ENCODE data around the gene MAP3K6.

MAP3K6 gene

DNA sequence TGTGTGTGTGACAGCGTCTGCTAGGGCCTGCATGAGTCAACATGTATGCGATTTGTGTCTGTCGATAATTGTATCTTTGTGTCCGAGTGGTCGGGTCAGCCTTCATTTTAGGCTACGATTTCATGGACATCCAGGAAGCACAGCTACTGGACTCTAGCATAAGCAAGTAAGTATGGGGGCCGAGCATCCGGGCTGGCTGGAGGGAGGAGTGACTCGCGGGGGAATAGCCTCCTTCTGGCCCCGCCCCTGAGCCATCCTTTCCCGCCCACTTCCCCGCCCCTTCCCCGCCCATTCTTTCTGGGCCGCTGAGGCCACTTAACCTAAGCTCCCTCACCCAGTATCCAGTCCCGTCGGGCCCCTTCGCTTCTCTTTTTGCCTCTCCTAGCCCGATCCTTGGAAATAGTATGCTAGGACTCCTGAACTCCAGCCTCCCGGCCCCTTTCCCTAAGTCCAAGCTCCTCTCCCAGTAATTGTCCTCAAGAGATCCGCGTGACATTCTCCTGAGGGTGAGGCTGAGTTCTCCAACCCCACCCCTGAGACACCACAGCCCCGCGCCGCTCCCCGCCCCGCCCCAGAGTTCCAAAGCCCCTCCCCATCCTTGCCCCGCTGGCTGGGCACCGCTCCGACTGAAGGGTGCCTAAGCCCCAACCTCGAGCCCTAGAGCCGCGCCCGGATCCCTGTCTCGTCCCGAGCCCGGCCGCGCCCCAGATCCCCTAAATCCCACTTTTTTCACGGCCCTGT, 1.2 kb downstream of the MAP3K6 start:
- DNase-seq (ENCODE audit: low spot score in 2 of 2) (peak; percentile 37 to 43), ATAC-seq (replicated peaks; ENCODE audit: extremely low read depth, poor library complexity, severe bottlenecking) (peak; percentile 76)
- H3K4me1 Mint-ChIP-seq: peaks cover 28% of the 10 kb centered on the region
- H3K9me3 Mint-ChIP-seq: no peaks in the 10 kb centered on the region
- no peaks in the 10 kb centered on the region for H3K27me3 Mint-ChIP-seq
- peak overlapping the region; percentile 85 for H3K4me3 Mint-ChIP-seq
- H3K36me3 Mint-ChIP-seq (ENCODE audit: insufficient read depth): peaks cover under 1% of the 10 kb centered on the region
- H3K27ac Mint-ChIP-seq (ENCODE audit: low read depth): no peak overlapping the region

DNA sequence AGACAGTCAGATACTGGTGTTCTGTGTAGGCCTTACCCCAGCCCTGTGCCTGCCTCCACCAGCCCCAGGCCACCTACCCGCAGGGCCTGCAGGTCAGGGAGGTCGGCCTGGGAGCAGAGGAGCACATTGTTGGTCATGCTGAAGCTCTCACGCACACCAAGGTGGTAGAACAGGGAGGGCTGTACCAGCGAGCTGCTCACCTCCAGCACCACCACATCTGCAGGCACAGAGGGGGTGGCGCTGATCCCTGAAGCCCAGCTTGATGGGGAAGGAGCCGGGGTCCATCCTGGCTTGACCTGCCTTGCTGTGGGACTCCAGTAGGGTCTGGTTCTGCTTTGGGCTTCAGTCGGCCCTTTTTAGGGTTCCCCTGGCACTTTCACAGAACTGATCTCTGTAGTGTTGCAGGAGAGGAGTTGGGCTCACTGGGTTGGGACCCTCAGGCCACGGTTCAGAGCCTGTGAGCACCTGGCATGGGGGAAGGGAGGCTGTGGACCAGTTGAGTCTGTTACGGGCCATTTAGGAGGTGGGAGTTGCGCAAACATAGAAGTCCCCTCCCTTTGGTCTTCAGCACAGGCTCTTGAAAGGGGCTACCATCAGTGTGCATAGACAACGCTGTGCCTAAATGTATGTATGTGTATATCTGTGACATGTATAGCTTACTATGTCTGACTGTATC, 1.9 kb downstream of the MAP3K6 start:
- DNase-seq (ENCODE audit: low spot score in 2 of 2): no peak
- H3K27ac Mint-ChIP-seq (ENCODE audit: low read depth): no peak overlapping the region

DNA sequence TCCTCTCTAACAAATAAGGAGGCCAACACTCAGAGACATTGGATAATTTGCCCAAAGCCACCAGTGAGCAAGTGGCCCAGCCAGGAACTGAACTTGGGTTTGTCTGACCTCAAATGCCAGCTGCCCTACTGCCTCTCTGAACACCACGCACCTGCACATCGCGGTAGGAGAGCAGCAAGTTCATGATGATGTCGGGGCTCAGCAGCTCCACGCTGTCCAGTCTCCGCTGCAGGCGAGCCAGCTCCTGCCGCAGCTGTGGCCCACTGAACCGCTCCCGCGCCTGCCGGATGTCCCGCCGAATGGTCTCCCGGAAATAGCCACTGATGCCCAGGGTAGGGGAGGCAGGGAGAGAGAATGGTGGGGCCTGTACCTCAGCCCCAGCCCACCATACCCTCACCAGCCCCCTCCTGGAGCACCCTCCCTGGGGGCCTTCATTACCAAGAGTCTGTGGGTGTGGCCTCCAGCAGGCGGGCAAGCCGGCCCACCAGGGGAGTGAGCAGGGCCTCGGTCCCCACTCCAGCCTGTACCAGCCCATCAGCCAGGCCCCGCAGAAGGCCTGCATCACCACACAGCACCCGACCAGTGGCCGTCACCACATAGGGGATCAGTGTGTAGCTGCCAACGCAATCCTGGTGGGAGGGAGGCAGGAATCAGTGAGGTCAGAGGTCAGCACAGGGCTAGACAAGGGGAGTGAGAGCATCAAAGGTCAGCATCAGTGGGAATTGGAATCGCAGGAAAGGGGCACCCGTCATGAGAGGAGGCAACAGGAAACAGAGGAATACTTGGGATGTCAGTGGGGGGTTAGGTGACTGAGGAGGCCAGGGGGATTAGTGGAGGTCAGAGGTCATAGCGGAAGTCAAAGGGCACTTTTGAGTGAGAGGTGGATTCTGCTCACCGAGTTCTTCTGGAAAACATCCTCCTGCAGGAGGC, 2.7 kb downstream of the MAP3K6 start:
- DNase-seq (ENCODE audit: low spot score in 2 of 2) (no peak), ATAC-seq (replicated peaks; ENCODE audit: extremely low read depth, poor library complexity, severe bottlenecking) (no peak)
- Mint-ChIP-seq H3K36me3 (ENCODE audit: insufficient read depth) (peaks cover 4% of the 10 kb centered on the region), H3K4me1 (peaks cover 37% of the 10 kb centered on the region), H3K27me3 (no peaks in the 10 kb centered on the region), H3K4me3 (peak overlapping the region; percentile 85), H3K9me3 (no peaks in the 10 kb centered on the region), H3K27ac (ENCODE audit: low read depth) (peak overlapping the region; percentile 73)

More for the DNA sequence above, 1.9 kb downstream of the MAP3K6 start:
- Mint-ChIP-seq H3K9me3 (no peaks in the 10 kb centered on the region), H3K4me1 (peaks cover 33% of the 10 kb centered on the region), H3K36me3 (ENCODE audit: insufficient read depth) (peaks cover 3% of the 10 kb centered on the region), H3K4me3 (peak overlapping the region; percentile 85), H3K27me3 (no peaks in the 10 kb centered on the region)
- ATAC-seq (replicated peaks; ENCODE audit: extremely low read depth, poor library complexity, severe bottlenecking): no peak

DNA sequence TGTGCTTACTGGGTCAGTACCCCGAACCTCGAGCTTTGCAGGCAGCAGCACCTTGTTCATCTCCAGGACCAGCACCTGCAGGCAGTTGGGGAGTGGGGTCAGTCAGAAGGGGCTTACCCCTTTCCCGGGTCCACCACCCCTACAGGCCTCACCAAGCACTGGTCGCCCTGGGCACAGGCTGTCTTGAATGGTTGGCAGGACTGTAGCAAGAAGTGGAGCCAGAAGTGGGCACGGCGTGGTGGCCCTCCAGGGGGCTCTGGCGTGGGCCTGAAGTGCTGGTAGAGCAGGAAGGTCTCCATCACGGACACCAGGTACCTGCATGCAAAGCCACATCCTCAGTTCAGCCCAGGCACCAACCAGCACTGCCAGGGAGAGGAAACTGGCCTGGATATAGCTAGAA, 5.2 kb downstream of the MAP3K6 start:
- Mint-ChIP-seq H3K4me3 (peak overlapping the region; percentile 70), H3K27me3 (no peaks in the 10 kb centered on the region), H3K36me3 (ENCODE audit: insufficient read depth) (peaks cover 12% of the 10 kb centered on the region), H3K4me1 (peaks cover 43% of the 10 kb centered on the region), H3K9me3 (no peaks in the 10 kb centered on the region), H3K27ac (ENCODE audit: low read depth) (no peak overlapping the region)
- ATAC-seq (replicated peaks; ENCODE audit: extremely low read depth, poor library complexity, severe bottlenecking) (no peak), DNase-seq (ENCODE audit: low spot score in 2 of 2) (no peak)

DNA sequence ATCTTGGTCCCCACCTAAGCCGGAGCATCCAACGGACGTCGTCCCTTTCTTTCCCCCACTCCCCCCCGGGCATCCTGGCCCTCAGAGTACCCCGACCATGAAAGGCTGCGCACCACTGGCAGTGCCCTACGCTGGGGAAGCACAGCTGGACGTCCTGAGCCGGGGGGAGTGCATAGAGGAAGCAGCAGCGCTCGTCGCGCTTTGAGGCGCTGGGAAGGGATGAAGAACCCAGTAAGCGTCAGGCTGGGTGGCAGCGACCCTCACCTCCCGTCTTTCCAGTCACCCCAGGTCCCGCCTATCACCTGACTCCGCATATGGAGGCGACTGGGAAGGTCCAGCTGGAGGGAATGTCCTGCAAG, 5.7 kb downstream of the MAP3K6 start:
- no peaks in the 10 kb centered on the region for H3K27me3 Mint-ChIP-seq
- peaks cover 15% of the 10 kb centered on the region for H3K36me3 Mint-ChIP-seq (ENCODE audit: insufficient read depth)
- H3K4me1 Mint-ChIP-seq: peaks cover 48% of the 10 kb centered on the region
- ATAC-seq (replicated peaks; ENCODE audit: extremely low read depth, poor library complexity, severe bottlenecking) (no peak), DNase-seq (ENCODE audit: low spot score in 2 of 2) (no peak)
- H3K4me3 Mint-ChIP-seq: peak overlapping the region; percentile 70
- peak overlapping the region; percentile 54 for H3K27ac Mint-ChIP-seq (ENCODE audit: low read depth)
- no peaks in the 10 kb centered on the region for H3K9me3 Mint-ChIP-seq

DNA sequence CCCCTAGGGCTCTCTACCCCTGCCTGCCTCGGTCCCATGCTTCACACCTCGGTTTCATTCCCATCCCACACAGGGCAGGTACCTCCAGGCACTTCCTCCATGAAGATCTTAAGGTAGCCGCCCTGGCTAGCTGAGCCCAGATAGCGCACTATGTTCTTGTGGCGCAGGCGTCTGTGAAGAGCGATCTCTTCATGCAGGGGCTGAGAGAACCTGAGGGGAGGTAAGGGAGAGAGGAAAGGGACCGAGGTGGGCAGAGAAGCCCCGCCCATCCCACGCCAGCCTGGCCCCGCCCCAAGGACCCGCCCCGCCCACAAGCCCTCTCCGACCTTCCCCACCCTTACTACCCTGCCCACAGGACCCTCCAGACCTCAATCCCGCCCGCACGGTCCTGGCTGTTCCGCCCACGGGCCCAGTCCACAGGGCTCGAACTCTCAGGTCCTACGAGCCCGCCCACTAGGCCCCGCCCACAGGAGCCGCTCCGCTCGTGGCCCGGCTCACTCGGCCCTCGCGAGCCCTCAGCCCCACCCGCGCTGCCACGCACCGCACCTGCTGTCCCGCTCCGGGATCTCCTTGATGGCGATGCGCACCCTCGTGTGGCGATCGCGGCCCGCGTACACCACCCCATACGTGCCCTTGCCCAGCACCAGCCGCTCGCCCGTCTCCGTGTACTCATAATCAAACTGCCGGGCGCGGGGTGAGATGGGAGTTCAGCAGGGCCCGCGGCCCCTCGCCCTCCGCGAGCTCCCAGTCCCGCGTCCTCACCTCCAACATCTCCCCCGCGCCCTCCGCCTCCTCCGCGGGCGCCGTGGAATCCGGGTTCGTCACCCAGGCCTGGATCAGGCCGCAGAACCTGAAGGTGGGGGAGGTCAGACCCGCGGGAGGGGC, 6.4 kb downstream of the MAP3K6 start:
- Mint-ChIP-seq H3K4me3 (peak overlapping the region; percentile 70), H3K27ac (ENCODE audit: low read depth) (peak overlapping the region; percentile 54), H3K4me1 (peaks cover 47% of the 10 kb centered on the region), H3K27me3 (no peaks in the 10 kb centered on the region), H3K36me3 (ENCODE audit: insufficient read depth) (peaks cover 15% of the 10 kb centered on the region), H3K9me3 (no peaks in the 10 kb centered on the region)
- DNase-seq (ENCODE audit: low spot score in 2 of 2): no peak
- no peak for ATAC-seq (replicated peaks; ENCODE audit: extremely low read depth, poor library complexity, severe bottlenecking)

DNA sequence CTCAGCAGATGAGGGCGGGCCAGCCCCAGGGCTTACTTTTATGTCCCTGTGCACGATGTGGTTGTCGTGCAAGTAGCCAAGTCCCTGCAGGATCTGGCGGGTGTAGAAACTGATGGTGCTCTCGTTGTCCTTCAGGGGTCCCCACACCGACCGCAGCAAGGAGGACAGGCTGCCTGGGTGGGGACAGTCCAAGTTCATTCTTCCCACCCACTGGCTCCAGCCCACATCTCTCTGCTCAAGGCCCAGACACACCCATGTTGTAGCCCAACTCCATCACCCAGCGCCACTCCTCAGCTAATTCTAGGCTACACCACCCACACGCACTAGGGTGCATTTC, 7.0 kb downstream of the MAP3K6 start:
- no peaks in the 10 kb centered on the region for H3K9me3 Mint-ChIP-seq
- H3K27ac Mint-ChIP-seq (ENCODE audit: low read depth): peak overlapping the region; percentile 54
- DNase-seq (ENCODE audit: low spot score in 2 of 2) (no peak), ATAC-seq (replicated peaks; ENCODE audit: extremely low read depth, poor library complexity, severe bottlenecking) (no peak)
- H3K4me3 Mint-ChIP-seq: peak overlapping the region; percentile 70
- peaks cover 45% of the 10 kb centered on the region for H3K4me1 Mint-ChIP-seq
- H3K36me3 Mint-ChIP-seq (ENCODE audit: insufficient read depth): peaks cover 15% of the 10 kb centered on the region
- no peaks in the 10 kb centered on the region for H3K27me3 Mint-ChIP-seq

DNA sequence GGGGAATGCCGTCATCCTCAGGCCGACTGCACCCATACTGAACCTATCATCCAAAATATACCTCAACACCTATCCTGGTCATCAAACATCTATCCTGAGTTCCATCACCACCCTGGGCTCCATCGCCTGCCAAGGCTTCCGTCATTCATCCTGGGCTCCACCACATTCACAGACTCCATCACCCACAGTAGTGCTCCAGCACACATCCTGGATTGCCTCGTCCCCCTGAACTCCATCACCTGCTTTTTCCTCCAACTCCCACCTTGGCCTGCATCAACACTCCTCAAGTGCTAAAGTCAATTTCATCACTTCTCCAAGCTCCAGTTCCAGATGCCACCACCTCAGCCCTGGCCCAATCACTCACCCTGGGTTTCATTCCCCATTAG, 7.8 kb downstream of the MAP3K6 start:
- Mint-ChIP-seq H3K4me3 (peak overlapping the region; percentile 70), H3K36me3 (ENCODE audit: insufficient read depth) (peaks cover 15% of the 10 kb centered on the region), H3K27ac (ENCODE audit: low read depth) (no peak overlapping the region), H3K9me3 (no peaks in the 10 kb centered on the region), H3K27me3 (no peaks in the 10 kb centered on the region), H3K4me1 (peaks cover 38% of the 10 kb centered on the region)
- ATAC-seq (replicated peaks; ENCODE audit: extremely low read depth, poor library complexity, severe bottlenecking) (no peak), DNase-seq (ENCODE audit: low spot score in 2 of 2) (no peak)

DNA sequence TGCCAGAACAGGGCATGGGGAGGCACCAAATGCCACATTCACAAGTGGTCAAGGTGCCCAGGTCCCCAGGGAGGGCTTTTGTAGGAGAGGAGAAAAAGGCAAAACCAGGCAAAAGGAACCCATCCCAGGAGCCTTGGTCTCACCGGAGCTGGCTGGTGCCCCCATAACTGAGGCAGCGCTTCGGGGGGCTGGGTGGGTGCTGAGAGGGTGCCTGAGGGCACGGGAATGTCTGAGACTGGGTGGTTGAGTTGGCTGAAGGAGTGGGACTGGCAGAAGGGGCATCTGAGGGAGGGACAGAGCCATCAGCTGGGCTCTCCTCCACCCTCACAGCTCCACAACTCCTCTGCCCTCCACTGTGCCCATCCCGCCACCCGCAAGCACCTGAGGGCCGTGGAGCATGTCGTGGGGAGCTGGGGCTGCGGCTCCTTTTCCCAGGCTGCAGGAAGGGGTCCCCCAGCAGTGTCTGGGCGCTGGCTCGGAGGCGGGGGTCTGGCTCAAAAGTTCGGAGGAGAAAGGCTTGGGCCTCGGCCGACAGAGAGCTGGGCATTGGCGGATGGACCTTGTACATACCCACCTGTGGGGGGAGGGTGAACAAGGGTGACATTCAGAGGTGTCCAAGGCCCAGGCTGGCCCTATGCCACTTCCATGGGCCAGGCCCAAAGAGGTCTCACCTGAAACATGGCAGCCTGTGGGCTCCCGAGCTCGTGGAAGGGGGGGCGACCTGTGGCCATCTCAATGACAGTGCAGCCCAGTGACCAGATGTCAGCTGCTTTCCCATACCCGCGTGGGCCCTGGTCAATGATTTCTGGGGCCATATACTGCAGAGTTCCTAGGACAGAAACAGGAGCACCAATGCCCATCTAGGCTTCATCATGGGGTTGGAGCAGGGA, 8.5 kb downstream of the MAP3K6 start:
- ATAC-seq (replicated peaks; ENCODE audit: extremely low read depth, poor library complexity, severe bottlenecking) (no peak), DNase-seq (ENCODE audit: low spot score in 2 of 2) (no peak)
- Mint-ChIP-seq H3K4me1 (peaks cover 43% of the 10 kb centered on the region), H3K27me3 (no peaks in the 10 kb centered on the region), H3K9me3 (no peaks in the 10 kb centered on the region), H3K36me3 (ENCODE audit: insufficient read depth) (peaks cover 17% of the 10 kb centered on the region), H3K4me3 (peak overlapping the region; percentile 75), H3K27ac (ENCODE audit: low read depth) (peak overlapping the region; percentile 80)

DNA sequence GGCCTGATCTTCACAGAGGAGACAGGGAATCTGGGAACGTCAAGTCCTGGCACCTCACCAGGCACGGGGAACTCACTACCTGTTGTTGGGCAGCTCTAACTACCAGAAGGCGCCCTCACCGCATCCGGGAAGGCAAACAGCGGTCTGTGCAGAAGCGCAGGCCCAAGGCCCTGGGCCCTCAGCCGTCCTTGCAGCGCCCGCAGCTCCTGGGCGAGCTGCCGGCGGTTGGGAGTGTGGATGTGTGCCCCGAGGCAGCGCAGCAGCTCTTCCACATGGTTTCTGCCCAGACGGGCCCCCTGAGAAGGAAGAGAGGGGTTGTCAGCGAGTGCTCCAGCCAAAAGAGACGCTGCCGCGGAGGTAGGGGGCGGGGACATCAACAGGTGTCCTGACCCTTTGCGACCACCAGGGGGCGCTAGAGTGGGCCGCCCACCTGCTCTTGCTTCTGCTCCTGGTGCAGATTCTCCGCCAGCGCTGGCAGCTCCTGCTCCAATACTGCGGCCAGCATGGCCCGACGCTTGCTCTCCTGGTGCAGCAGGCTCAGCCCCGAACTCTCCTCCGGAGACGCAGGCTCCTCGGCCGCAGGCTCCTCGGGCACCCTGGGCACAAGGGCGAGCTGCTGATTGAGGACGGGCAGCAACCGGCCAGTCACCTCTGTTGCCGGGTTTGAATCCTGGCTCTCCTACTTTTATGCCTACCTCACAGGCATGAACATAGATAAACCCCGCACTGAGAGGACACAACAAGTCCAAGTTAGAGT, 9.3 kb downstream of the MAP3K6 start:
- peak; percentile 77 to 81 for DNase-seq (ENCODE audit: low spot score in 2 of 2)
- peak overlapping the region; percentile 75 for H3K4me3 Mint-ChIP-seq
- ATAC-seq (replicated peaks; ENCODE audit: extremely low read depth, poor library complexity, severe bottlenecking): peak; percentile 67
- H3K9me3 Mint-ChIP-seq: no peaks in the 10 kb centered on the region
- H3K4me1 Mint-ChIP-seq: peaks cover 43% of the 10 kb centered on the region
- no peaks in the 10 kb centered on the region for H3K27me3 Mint-ChIP-seq
- peaks cover 20% of the 10 kb centered on the region for H3K36me3 Mint-ChIP-seq (ENCODE audit: insufficient read depth)
- H3K27ac Mint-ChIP-seq (ENCODE audit: low read depth): peak overlapping the region; percentile 80
